Naive thymus-derived CD4-positive, alpha-beta T cell (primary cell): ENCODE measurements around the gene SLC27A6. TPM values are rescaled to one million over a fixed set of nuclear protein-coding genes. Genes with fewer than 3 reads are reported as not detected.

Experiments used
- ATAC-seq: fragments of 150-1000 bp; cut with Tn5 transposase; 2 replicates; pipeline ENCODE4 v1.10.0; 2021; ENCODE audit warnings: mild to moderate bottlenecking, moderate library complexity
- CTCF ChIA-PET: fragments of 350-600 bp; sonication (Branson Sonifier 250); formaldehyde crosslinking; loops from one replicate; lab custom pipeline; 2021; ENCODE audit warnings: antibody characterized with exemption; lab: Charles Lee
- POLR2A ChIA-PET: fragments of 350-600 bp; sonication (Branson Sonifier 250); formaldehyde crosslinking; loops from one replicate; lab custom pipeline; 2021; ENCODE audit warnings: antibody characterized with exemption, inconsistent platforms; lab: Charles Lee
- DNase-seq, 9 donors: peaks; one replicate each; pipeline versions ENCODE4 v3.0.0 to v3.0.0-alpha.2; 2020 to 2022; ENCODE audit warnings: mixed read lengths in 1 of 9
- H3K27ac ChIP-seq: one replicate; pipeline ENCODE4 v1.7.0; 2013; ENCODE audit warnings: mild to moderate bottlenecking, low read depth, low read length, moderate library complexity
- H3K27me3 ChIP-seq, 2 donors: one replicate each; pipeline ENCODE4 v1.7.0; 2013; ENCODE audit warnings: low read length in 2 of 2, mild to moderate bottlenecking in 2 of 2, moderate library complexity in 2 of 2; ENCODE audit not compliant: control insufficient read depth in 2 of 2, insufficient read depth in 2 of 2
- H3K36me3 ChIP-seq, 3 experiments: 1 replicate in 2 of 3; 2 replicates in 1 of 3; pipeline ENCODE4 v1.7.0; 2013; ENCODE audit warnings: low read length in 3 of 3, mild to moderate bottlenecking in 3 of 3, moderate library complexity in 1 of 3; ENCODE audit not compliant: insufficient read depth in 3 of 3, control insufficient read depth in 2 of 3
- H3K4me1 ChIP-seq, 2 donors: one replicate each; pipeline ENCODE4 v1.7.0; 2013; ENCODE audit warnings: low read length in 2 of 2, mild to moderate bottlenecking in 2 of 2, moderate library complexity in 1 of 2; ENCODE audit not compliant: control insufficient read depth in 2 of 2, insufficient read depth in 2 of 2
- H3K4me3 ChIP-seq: 2 replicates; pipeline ENCODE4 v1.7.0; 2013; ENCODE audit warnings: mild to moderate bottlenecking, low read length
- H3K9me3 ChIP-seq, 3 experiments: 1 replicate in 2 of 3; 2 replicates in 1 of 3; pipeline ENCODE4 v1.7.0; 2013; ENCODE audit warnings: low read length in 3 of 3; ENCODE audit not compliant: control insufficient read depth in 2 of 3
- H3K27ac Mint-ChIP-seq, 9 donors: one replicate each; pipeline ENCODE4 v1.8.0; 2020 to 2022; ENCODE audit warnings: mixed read lengths in 9 of 9, mild to moderate bottlenecking in 8 of 9, moderate library complexity in 5 of 9, inconsistent platforms in 2 of 9
- H3K27me3 Mint-ChIP-seq, 5 donors: one replicate each; pipeline ENCODE4 v1.8.0; 2021 to 2022; ENCODE audit warnings: mixed read lengths in 5 of 5, mild to moderate bottlenecking in 1 of 5
- H3K36me3 Mint-ChIP-seq, 5 donors: one replicate each; pipeline ENCODE4 v1.8.0; 2020 to 2022; ENCODE audit warnings: mixed read lengths in 5 of 5, mild to moderate bottlenecking in 3 of 5, inconsistent platforms in 1 of 5
- H3K4me1 Mint-ChIP-seq, 7 donors: one replicate each; pipeline ENCODE4 v1.8.0; 2020 to 2022; ENCODE audit warnings: mixed read lengths in 7 of 7, mild to moderate bottlenecking in 3 of 7, inconsistent platforms in 1 of 7
- H3K4me3 Mint-ChIP-seq, 10 donors: one replicate each; pipeline ENCODE4 v1.8.0; 2020 to 2022; ENCODE audit warnings: mild to moderate bottlenecking in 10 of 10, mixed read lengths in 10 of 10, moderate library complexity in 6 of 10, inconsistent platforms in 2 of 10
- H3K9me3 Mint-ChIP-seq, 11 donors: one replicate each; pipeline ENCODE4 v1.8.0; 2020 to 2022; ENCODE audit warnings: mixed read lengths in 11 of 11, mild to moderate bottlenecking in 4 of 11, inconsistent platforms in 1 of 11, moderate library complexity in 1 of 11
- intact Hi-C, 2 donors: fragments of 100-400 bp; cut with micrococcal nuclease; formaldehyde crosslinking; loops; one replicate each; pipeline ENCODE4 v1.15.1; 2023
- polyA plus RNA-seq, 2 donors: library from polyadenylated mRNA; unstranded; fragments of 300-500 nt; fragmentation: Illumina TruSeq; gene quantifications; one replicate each; pipeline ENCODE4 v1.2.3, GENCODE V29; 2021
- total RNA-seq, 6 experiments: library from RNA in 5 of 6; stranded (reverse) in 5 of 6; gene quantifications; 1 replicate in 5 of 6; 2 replicates in 1 of 6; pipeline ENCODE4 v1.2.3 and lab custom pipeline; 2021 to 2026

SLC27A6 gene
- total and polyA plus RNA-seq, 7 experiments from 2014 or later = not detected

DNA sequence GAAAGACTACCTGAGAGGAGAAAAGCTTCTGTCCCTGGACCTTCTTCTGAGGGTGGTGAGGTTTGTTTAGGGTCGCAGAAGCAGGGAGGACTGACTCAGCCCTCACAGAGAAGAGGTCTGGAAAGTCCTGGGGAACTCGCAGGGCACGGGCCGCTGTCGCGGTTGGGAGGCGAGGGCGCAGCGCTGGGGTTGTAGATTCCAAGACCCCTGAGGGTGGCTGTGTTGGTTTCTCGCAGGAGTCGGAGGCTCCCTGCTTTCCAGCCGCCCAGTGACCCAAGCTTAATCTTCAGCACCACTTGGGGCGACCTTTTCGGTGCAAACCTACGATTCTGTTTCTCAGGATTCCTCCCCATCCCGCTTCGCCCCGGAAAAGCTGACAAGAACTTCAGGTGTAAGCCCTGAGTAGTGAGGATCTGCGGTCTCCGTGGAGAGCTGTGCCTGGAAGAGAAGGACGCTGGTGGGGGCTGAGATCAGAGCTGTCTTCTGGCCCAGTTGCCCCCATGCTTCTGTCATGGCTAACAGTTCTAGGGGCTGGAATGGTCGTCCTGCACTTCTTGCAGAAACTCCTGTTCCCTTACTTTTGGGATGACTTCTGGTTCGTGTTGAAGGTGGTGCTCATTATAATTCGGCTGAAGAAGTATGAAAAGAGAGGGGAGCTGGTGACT, 482 bp downstream of the SLC27A6 start:
- ChIA-PET CTCF (no interaction called here), POLR2A (no interaction called here)
- no peaks in the 10 kb centered on the region for H3K4me1 ChIP-seq
- peaks cover 0 to 23% (median 10%) of the 10 kb centered on the region in 11 donors for H3K9me3 Mint-ChIP-seq
- no peak overlapping the region for H3K4me3 ChIP-seq
- peaks cover 0 to 3% (median 0%) of the 10 kb centered on the region in 5 donors for H3K36me3 Mint-ChIP-seq
- ATAC-seq (no peak), DNase-seq (no peak)
- H3K4me1 Mint-ChIP-seq = no peaks in the 10 kb centered on the region
- H3K36me3 ChIP-seq = no peaks in the 10 kb centered on the region
- H3K27me3 ChIP-seq = peaks cover 0 to 3% of the 10 kb centered on the region in 2 donors
- peaks cover 10 to 39% (median 30%) of the 10 kb centered on the region in 5 donors for H3K27me3 Mint-ChIP-seq
- H3K4me3 Mint-ChIP-seq = peak overlapping the region in 1 of 10 donors; percentile 26
- intact Hi-C loops = no loop called here
- H3K27ac ChIP-seq = no peak overlapping the region
- H3K27ac Mint-ChIP-seq = no peak overlapping the region
- no peaks in the 10 kb centered on the region for H3K9me3 ChIP-seq

DNA sequence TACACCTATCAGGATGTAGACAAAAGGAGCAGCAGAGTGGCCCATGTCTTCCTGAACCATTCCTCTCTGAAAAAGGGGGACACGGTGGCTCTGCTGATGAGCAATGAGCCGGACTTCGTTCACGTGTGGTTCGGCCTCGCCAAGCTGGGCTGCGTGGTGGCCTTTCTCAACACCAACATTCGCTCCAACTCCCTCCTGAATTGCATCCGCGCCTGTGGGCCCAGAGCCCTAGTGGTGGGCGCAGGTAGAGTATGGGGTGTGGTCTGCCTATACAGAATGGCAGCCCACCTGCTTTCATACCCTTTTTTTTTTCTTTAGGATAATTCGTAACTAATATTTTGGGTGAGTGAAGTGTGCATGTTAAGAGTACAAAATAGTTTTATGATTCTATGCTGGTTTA, 1.1 kb downstream of the SLC27A6 start:
- intact Hi-C loops = no loop called here
- peaks cover 10 to 46% (median 29%) of the 10 kb centered on the region in 5 donors for H3K27me3 Mint-ChIP-seq
- H3K27ac Mint-ChIP-seq = no peak overlapping the region

DNA sequence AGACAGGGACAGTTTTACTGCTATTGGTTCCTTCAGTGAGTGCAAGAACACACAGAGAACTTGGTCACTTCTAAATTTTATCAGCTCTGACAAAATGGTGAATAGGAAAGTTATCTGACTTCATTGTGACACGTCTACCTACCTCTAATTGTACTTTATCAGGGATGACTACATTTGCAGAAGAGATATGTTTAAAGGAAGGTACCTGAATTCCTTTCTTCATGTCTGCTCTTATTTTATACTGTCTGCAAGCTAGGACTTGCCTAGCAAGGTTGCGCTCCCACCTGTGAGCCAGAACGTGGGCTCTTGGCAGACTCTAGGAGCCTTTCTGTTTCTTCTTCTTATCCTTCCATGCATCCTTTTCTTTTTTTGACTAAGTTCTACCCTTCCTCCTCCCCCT, 1.6 kb downstream of the SLC27A6 start:
- Mint-ChIP-seq H3K4me3 (no peak overlapping the region), H3K27ac (no peak overlapping the region), H3K9me3 (peaks cover 0 to 17% (median 6%) of the 10 kb centered on the region in 11 donors), H3K36me3 (peaks cover 0 to 3% (median 0%) of the 10 kb centered on the region in 5 donors), H3K4me1 (no peaks in the 10 kb centered on the region), H3K27me3 (peaks cover 10 to 50% (median 26%) of the 10 kb centered on the region in 5 donors)
- intact Hi-C loops = no loop called here
- peaks cover 0 to 3% of the 10 kb centered on the region in 2 donors for H3K27me3 ChIP-seq
- H3K36me3 ChIP-seq = no peaks in the 10 kb centered on the region
- no peaks in the 10 kb centered on the region for H3K9me3 ChIP-seq
- no peak overlapping the region for H3K27ac ChIP-seq
- ChIA-PET CTCF (no interaction called here), POLR2A (no interaction called here)
- ATAC-seq = no peak
- H3K4me3 ChIP-seq = no peak overlapping the region
- no peaks in the 10 kb centered on the region for H3K4me1 ChIP-seq
- DNase-seq = no peak

More for the DNA sequence above, 1.1 kb downstream of the SLC27A6 start:
- H3K4me3 ChIP-seq = no peak overlapping the region
- Mint-ChIP-seq H3K4me1 (no peaks in the 10 kb centered on the region), H3K4me3 (peak overlapping the region in 1 of 10 donors; percentile 26), H3K36me3 (peaks cover 0 to 3% (median 0%) of the 10 kb centered on the region in 5 donors), H3K9me3 (peaks cover 0 to 17% (median 7%) of the 10 kb centered on the region in 11 donors)
- H3K36me3 ChIP-seq = no peaks in the 10 kb centered on the region
- DNase-seq = no peak
- no peaks in the 10 kb centered on the region for H3K9me3 ChIP-seq
- ChIA-PET CTCF (no interaction called here), POLR2A (no interaction called here)
- no peaks in the 10 kb centered on the region for H3K4me1 ChIP-seq
- no peak for ATAC-seq
- H3K27me3 ChIP-seq = peaks cover 0 to 3% of the 10 kb centered on the region in 2 donors
- H3K27ac ChIP-seq = no peak overlapping the region

DNA sequence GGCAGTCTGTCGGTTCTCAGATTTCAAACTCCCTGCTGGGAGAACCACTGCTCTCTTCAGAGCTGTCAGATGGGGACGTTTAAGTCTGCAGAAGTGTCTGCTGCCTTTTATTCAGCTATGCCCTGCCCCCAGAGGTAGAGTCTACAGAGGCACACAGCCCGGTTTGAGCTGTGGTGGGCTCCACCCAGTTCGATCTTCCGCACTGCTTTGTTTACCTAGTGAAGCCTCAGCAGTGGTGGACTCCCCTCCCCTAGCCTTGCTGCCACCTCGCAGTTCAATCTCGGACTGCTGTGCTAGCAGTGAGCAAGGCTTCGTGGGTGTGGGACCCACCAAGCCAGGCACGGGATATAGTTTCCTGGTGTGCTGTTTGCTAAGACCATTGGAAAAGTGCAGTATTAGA, 8.0 kb downstream of the SLC27A6 start:
- H3K9me3 ChIP-seq = no peaks in the 10 kb centered on the region
- ChIA-PET POLR2A (no interaction called here), CTCF (no interaction called here)
- H3K4me1 ChIP-seq = no peaks in the 10 kb centered on the region
- H3K27ac ChIP-seq = no peak overlapping the region
- Mint-ChIP-seq H3K27ac (peak overlapping the region in 1 of 9 donors; percentile 32), H3K4me3 (no peak overlapping the region), H3K27me3 (peaks cover 0 to 48% (median 4%) of the 10 kb centered on the region in 5 donors), H3K4me1 (no peaks in the 10 kb centered on the region), H3K9me3 (peaks cover 2 to 19% (median 12%) of the 10 kb centered on the region in 11 donors), H3K36me3 (peaks cover 0 to 3% (median 0%) of the 10 kb centered on the region in 5 donors)
- ATAC-seq (no peak), DNase-seq (no peak)
- intact Hi-C loops = no loop called here
- H3K27me3 ChIP-seq = no peaks in the 10 kb centered on the region
- H3K36me3 ChIP-seq = no peaks in the 10 kb centered on the region
- no peak overlapping the region for H3K4me3 ChIP-seq

DNA sequence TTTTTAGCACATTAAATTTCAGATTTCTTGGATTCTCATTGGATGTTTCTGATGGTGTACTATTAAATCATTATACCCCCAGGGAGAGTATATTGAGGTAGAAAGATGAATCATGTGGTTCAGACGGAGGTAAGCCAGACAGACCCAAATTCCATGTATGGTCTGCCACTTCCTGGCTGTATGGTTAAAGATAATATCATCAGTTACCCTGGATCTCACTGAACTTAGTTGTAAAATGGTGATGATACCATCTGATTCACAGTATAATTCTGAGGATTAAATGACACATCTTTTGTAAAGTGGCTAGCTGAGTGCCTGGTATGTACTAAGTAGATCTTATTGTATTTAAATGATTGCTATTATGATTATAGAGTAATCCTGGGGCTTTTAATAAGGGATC, 9.3 kb downstream of the SLC27A6 start:
- H3K36me3 Mint-ChIP-seq = peaks cover 0 to 3% (median 0%) of the 10 kb centered on the region in 5 donors
- Histone ChIP-seq H3K36me3 (no peaks in the 10 kb centered on the region), H3K9me3 (no peaks in the 10 kb centered on the region), H3K27ac (no peak overlapping the region), H3K27me3 (no peaks in the 10 kb centered on the region), H3K4me1 (no peaks in the 10 kb centered on the region), H3K4me3 (no peak overlapping the region)
- CTCF ChIA-PET = no interaction called here
- no peak overlapping the region for H3K27ac Mint-ChIP-seq
- peaks cover 0 to 48% (median 4%) of the 10 kb centered on the region in 5 donors for H3K27me3 Mint-ChIP-seq
- peaks cover 2 to 19% (median 12%) of the 10 kb centered on the region in 11 donors for H3K9me3 Mint-ChIP-seq
- POLR2A ChIA-PET = no interaction called here
- intact Hi-C loops = no loop called here
- no peak overlapping the region for H3K4me3 Mint-ChIP-seq
- H3K4me1 Mint-ChIP-seq = no peaks in the 10 kb centered on the region
- ATAC-seq = no peak
- DNase-seq = no peak

DNA sequence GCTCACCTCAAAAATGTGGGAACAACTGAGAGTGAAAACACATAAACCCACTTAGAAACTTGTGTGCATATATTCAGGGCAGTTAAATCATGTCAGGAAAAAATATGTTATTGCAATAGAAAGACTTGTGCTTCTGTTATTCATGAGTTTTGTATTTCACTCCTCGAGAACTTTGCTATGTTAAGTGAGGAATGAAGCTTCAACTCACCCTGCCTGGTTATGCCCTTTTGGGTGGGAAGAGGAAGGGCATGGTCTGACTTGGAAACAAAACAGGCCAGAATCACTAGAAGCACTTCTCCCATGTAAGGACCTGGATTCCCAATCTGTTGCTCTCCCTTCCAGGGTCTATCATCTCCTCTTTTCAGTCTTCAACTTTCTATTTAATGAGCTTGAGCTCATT, 14.5 kb downstream of the SLC27A6 start:
- H3K27me3 Mint-ChIP-seq = peaks cover 0 to 18% (median 4%) of the 10 kb centered on the region in 5 donors
- no peaks in the 10 kb centered on the region for H3K4me1 Mint-ChIP-seq
- no peak overlapping the region for H3K27ac Mint-ChIP-seq
- POLR2A ChIA-PET = no interaction called here
- ATAC-seq (no peak), DNase-seq (no peak)
- H3K9me3 Mint-ChIP-seq = peaks cover 0 to 1% (median 0%) of the 10 kb centered on the region in 11 donors
- Histone ChIP-seq H3K4me1 (no peaks in the 10 kb centered on the region), H3K36me3 (no peaks in the 10 kb centered on the region), H3K4me3 (no peak overlapping the region), H3K27ac (no peak overlapping the region), H3K9me3 (no peaks in the 10 kb centered on the region), H3K27me3 (no peaks in the 10 kb centered on the region)
- CTCF ChIA-PET = no interaction called here
- no peaks in the 10 kb centered on the region for H3K36me3 Mint-ChIP-seq
- intact Hi-C loops = no loop called here
- no peak overlapping the region for H3K4me3 Mint-ChIP-seq

DNA sequence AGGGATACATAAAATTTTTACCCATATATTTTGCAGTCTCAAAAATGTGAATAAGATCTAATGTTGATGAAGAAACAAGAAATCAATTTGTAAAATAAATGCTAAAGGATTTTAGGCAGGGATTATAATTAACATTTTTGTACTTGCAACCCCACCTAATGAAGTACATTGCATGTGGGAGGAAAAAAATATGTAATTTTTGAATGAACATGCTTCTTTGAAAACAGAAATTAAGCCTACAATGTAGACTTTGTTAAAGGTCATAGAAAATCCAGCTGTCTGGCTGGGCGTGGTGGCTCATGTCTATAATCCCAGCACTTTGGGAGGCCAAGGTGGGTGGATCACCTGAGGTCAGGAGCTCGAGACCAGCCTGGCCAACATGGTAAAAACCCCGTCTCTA, 15.6 kb downstream of the SLC27A6 start:
- CTCF ChIA-PET = no interaction called here
- Histone ChIP-seq H3K27ac (no peak overlapping the region), H3K4me3 (no peak overlapping the region), H3K27me3 (no peaks in the 10 kb centered on the region), H3K36me3 (no peaks in the 10 kb centered on the region), H3K9me3 (no peaks in the 10 kb centered on the region), H3K4me1 (no peaks in the 10 kb centered on the region)
- Mint-ChIP-seq H3K4me3 (no peak overlapping the region), H3K27ac (no peak overlapping the region), H3K36me3 (no peaks in the 10 kb centered on the region), H3K9me3 (no peaks in the 10 kb centered on the region), H3K27me3 (peaks cover 0 to 11% (median 4%) of the 10 kb centered on the region in 5 donors), H3K4me1 (no peaks in the 10 kb centered on the region)
- DNase-seq = no peak
- intact Hi-C loops = no loop called here
- no peak for ATAC-seq
- POLR2A ChIA-PET = no interaction called here
